Activated CD4-positive, alpha-beta T cell treated with anti-CD3 and anti-CD28 coated beads, Interleukin-2, amount 50 U/mL, for 24 hours (primary cell): ENCODE data around the gene MALRD1.

Experiments
- DNase-seq, 2 donors: peaks; one replicate each; pipeline ENCODE4 v3.0.0-alpha.2; 2020; ENCODE audit warnings: low read depth in 1 of 2, low spot score in 1 of 2

Gene MALRD1

GRCh38 chr10:19347621-19348020 is 299.0 kb downstream of the MALRD1 start:
- no peak for DNase-seq

DNA sequence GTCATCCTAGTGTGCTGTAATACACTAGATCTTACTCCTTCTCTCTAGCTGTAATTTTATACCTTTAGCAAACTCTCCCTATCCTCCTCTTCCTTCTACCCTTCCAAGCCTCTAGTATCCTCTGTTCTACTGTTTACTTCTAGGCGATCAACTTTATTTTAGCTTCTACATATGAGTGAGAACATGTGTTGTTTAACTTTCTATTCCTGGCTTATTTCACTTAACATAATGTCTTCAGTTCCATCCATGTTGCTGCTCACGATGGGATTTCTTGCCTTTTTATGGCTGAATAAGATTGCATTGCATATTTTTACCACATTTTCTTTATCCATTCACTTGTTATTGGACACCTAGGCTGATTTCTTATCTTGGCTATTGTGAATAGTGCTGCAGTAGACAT is 318.6 kb downstream of the MALRD1 start:
- no peak for DNase-seq

GRCh38 chr10:19373988-19374387 is 325.4 kb downstream of the MALRD1 start:
- DNase-seq, result no peak

GRCh38 chr10:19385846-19386450 is 337.3 kb downstream of the MALRD1 start:
- DNase-seq, result no peak

- no peak for DNase-seq
These were observed 360.3 kb downstream of the MALRD1 start for GRCh38 chr10:19408924-19409323.

DNA sequence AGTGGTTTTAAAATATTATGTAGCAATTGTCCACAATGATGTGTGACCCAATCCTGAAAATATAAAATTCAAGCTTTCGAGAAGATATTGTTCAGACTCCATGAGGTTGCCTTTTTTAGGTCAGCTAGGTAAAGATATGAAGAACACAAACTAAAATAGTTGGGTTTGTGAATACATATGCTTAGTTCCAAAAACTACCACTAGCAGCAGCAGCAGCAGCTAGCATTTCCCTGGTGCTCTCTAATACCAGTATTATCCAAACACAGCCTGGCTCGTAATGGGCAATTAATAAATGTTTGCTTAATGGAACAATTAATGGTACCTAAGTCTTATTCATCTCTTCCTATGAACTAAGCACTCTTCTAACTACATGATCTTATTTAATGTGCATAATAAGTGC is 362.5 kb downstream of the MALRD1 start:
- DNase-seq, result no peak

GRCh38 chr10:19412531-19412930 is 363.9 kb downstream of the MALRD1 start:
- DNase-seq, result no peak

DNA sequence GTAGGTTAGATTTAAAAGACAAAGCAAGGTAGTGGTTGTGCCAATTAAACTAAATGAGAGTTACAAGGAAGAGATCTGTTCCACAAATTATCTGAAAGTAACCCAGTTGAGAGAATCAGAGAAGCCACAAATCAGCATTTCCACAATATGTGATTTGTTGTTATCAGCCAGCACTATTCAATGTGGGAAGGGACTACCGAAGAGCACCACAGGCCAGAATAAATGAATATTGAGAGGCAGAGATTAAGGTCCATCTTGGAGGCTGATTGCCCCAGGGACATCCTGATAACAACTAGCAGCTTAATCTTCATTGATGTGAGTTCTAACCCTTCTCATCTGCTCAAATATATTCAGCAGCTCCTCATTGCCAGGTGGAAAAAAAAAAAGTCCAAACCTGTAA is 367.6 kb downstream of the MALRD1 start:
- no peak for DNase-seq

GRCh38 chr10:19417740-19418139 is 369.1 kb downstream of the MALRD1 start:
- no peak for DNase-seq

DNA sequence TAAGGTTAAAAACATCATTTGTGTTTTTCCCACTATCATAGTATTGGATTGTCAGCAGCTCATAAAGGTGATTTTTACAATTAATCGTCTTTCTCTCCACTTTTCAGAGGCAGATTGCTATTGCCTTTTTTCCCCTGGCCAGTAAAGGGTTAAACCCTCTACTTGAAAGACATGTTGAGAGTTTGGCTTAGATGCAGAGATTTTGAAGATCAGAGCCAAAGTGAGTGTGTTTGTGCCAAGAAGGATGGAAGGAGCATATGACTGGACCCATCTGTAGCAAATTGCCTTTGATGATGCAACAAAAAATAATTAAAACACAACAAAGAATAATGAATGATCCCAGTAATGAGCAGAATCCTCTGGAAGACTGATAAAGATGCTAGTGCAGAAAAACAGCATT is 373.1 kb downstream of the MALRD1 start:
- no peak for DNase-seq

GRCh38 chr10:19426034-19426433 is 377.4 kb downstream of the MALRD1 start:
- DNase-seq, result no peak

DNA sequence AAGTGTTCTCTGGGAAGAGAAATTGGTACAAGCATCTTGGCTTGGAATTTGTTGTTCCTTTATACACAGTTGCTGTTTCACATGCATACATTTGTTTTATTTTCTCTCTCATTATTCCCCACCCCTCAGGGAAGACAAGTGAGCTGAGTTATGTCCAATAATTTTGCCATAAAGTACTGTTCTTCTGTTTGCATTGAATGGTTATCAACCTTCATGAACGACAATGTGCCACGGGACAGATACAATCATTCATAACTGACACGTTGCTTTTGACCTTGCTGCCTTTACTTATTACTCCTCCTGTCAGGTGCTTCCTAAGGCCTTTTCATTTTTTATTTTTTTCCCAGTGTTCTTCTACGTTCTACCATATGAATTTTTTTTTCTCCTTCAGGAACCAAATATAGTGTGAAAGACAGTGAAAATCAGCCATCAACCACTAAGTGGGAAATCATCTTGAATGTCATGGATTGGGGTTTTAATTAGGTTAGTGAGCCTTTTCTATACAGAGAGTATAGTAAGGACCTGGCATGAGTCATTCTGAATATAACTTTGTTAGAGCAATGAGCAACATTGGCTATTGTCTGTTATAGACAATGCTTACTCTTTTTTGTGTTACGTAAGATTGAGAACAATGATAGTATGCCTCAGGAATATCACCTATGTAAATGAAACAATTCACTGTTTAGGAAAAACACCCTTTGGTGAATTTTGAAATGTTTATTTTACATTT is 383.2 kb downstream of the MALRD1 start:
- no peak for DNase-seq

GRCh38 chr10:19449860-19450259 is 401.3 kb downstream of the MALRD1 start:
- no peak for DNase-seq

DNA sequence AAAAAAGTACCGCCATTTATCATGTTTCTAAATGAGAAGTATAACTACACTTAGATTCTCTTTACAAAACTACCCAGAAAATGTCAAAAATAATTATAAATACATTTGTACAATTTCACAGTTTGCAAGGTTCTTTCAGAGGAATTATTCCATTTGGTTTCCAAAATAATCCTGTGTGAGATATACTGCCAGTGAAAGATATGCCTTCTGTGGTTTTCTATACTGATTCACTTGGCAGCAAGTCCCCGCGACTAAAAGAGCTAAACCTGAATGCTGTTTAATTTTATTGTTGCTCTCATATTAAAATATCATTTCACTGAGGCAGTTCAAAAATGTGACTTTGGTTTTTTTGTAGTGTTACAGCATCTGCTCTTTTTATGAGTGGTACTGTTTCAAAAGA is 402.8 kb downstream of the MALRD1 start:
- no peak for DNase-seq

- DNase-seq, result no peak
These were observed 403.3 kb downstream of the MALRD1 start for GRCh38 chr10:19451937-19452336.

GRCh38 chr10:19453967-19454366 is 405.4 kb downstream of the MALRD1 start:
- DNase-seq, result no peak

DNA sequence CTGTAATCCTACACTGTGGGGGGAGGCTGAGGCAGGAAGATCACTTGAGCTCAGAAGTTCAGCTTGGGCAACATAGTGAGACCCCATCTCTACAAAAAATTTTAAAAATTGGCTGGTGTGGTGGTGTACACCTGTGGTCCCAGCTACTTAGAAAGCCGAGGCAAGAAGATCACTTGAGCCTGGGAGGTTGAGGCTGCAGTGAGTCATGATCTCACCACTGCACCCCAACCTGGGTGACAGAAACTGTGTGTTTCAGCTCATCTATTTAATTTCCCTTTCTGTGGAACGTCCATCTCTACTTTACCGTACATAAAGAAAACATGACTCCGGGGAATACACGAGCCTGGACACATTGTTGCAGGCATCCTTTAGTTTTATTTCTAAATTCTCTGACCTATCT is 413.0 kb downstream of the MALRD1 start:
- DNase-seq, result no peak

DNA sequence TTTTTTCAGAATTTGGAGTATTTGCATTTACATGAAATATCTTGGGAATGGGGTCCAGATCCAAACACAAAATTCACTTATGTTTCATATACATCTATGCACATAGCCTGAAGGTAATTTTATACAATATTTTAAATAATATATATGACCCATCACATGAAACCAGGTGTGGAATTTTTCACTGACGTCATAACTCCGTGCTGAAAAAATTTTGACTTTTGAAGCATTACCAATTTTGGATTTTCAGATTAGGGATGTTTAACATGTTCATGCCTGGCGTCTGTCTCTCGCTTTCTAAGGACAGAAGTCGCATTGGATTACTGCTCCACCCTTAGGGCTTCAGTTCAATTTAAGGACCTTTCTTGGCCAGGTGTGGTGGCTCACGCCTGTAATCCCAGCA is 418.1 kb downstream of the MALRD1 start:
- DNase-seq, result no peak

GRCh38 chr10:19468413-19468812 is 419.8 kb downstream of the MALRD1 start:
- DNase-seq, result no peak

DNA sequence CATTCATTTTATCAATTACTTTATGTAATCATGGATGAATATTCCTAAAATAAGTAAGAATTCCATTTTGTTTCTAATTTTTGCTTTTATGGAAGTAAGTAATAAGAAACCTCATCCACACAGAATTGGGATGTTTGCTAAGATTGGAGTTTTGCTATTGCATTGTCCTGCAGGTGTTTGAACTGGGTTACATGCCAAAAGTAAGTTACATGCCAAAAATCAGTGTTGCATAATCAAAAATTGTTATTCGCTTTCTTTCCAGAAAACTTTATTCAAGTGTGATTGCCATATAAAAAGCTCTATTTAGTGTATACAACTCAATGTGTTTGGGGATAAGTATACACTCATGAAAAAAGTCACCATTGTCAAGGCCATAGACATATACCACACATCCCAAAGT is 420.9 kb downstream of the MALRD1 start:
- no peak for DNase-seq

DNA sequence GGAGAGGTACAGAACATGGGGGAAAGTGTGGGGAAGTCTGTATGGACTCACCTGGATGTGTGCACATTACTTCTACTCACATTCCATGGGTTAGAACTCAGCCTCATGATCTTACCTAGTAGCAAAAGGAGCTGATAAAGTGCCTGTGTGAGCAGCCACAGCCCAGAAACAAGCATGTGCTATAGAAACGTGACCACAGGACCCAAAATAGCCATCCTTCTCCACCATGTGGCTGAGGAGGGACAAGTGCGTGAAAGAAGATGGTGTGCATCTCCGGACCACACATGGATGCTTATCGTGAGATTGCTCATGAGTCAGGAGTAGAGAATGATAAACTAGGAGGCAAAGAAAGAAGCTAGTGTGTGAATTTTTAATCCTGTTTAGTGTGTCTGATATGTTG is 431.3 kb downstream of the MALRD1 start:
- DNase-seq, result no peak

DNA sequence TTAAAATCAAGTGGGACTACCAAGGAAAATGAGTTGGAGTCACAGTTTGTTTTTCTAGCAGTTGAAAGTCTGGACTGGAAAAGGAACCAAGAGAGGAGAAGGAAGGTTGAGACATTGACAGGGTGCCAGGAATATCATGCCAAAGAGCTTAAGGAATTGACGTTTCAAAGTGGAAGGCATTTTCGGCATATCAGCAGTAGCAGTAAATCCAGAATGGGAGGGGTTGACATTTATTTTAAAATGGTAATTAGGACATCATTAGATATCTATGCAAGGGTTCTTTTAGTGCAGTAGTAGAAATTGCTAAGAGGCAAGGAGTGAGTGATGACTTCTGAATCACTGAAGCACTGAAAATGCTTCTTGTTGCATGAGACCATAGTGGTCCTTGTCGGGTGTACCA is 431.8 kb downstream of the MALRD1 start:
- DNase-seq, result no peak

DNA sequence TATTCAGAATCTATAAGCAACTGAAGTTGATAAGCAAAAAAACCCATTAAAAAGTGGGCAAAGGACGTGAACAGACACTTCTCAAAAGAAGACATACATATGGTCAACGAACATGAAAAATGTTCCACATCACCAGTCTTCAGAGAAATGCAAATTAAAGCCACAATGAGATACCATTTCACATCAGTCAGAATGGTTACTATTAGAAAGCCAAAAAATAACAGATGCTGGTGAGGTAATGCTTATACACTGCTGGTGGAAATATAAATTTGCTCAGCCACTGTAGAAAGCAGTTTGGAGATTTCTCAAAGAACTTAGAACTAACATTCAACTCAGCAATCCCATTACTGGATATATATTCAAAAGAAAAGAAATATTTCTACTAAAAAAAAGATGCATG is 434.8 kb downstream of the MALRD1 start:
- DNase-seq, result no peak
